Activated CD8-positive, alpha-beta T cell treated with anti-CD3 and anti-CD28 coated beads, Interleukin-2, amount 10 ng/mL, durations not matched to agents 7 days and 5 days (primary cell): ENCODE data around the gene MOV10L1. TPM values are rescaled to one million over a fixed set of nuclear protein-coding genes. Genes with fewer than 3 reads are reported as not detected.

ENCODE experiments used
- ATAC-seq: fragments of 150-1000 bp; cut with Tn5 transposase; one replicate; pipeline ENCODE4 v1.10.0; 2021; ENCODE audit warnings: moderate library complexity
- CTCF ChIA-PET: fragments of 350-600 bp; sonication (Branson Sonifier 250); formaldehyde crosslinking; loops from one replicate; lab custom pipeline; 2021; ENCODE audit warnings: antibody characterized with exemption; lab: Charles Lee
- POLR2A ChIA-PET: fragments of 350-600 bp; sonication (Branson Sonifier 250); formaldehyde crosslinking; loops from one replicate; lab custom pipeline; 2021; ENCODE audit warnings: antibody characterized with exemption; lab: Charles Lee
- DNase-seq: peaks from one replicate; pipeline ENCODE4 v3.0.0-alpha.2; 2020
- H3K27ac Mint-ChIP-seq: one replicate; pipeline ENCODE4 v1.8.0; 2021; ENCODE audit warnings: mild to moderate bottlenecking, mixed read lengths
- H3K27me3 Mint-ChIP-seq: one replicate; pipeline ENCODE4 v1.8.0; 2021; ENCODE audit warnings: low read depth, mixed read lengths
- H3K36me3 Mint-ChIP-seq: one replicate; pipeline ENCODE4 v1.8.0; 2021; ENCODE audit warnings: low read depth, mixed read lengths
- H3K4me1 Mint-ChIP-seq: one replicate; pipeline ENCODE4 v1.8.0; 2021; ENCODE audit warnings: low read depth, mixed read lengths
- H3K4me3 Mint-ChIP-seq: one replicate; pipeline ENCODE4 v1.8.0; 2021; ENCODE audit warnings: mild to moderate bottlenecking, mixed read lengths
- H3K9me3 Mint-ChIP-seq: one replicate; pipeline ENCODE4 v1.8.0; 2022; ENCODE audit warnings: mixed read lengths; ENCODE audit not compliant: insufficient read depth
- total RNA-seq, 2 experiments: library from RNA; stranded (reverse); gene quantifications; one replicate each; pipeline ENCODE4 v1.2.3, GENCODE V29; 2021

The MOV10L1 gene
- total RNA-seq, 2 experiments from 2014 or later, result not detected

- no peak for ATAC-seq
- no peak overlapping the region for H3K27ac Mint-ChIP-seq
- H3K27me3 Mint-ChIP-seq, result peaks cover 33% of the 10 kb centered on the region
- no peaks in the 10 kb centered on the region for H3K9me3 Mint-ChIP-seq
- no peak for DNase-seq
- H3K4me3 Mint-ChIP-seq, result no peak overlapping the region
- CTCF ChIA-PET, result interaction anchor here (0.7 kb wide), 1 partner anchor 118 kb away, joined by 3 read pairs; no protein-coding TSS in a partner anchor
- no peaks in the 10 kb centered on the region for H3K36me3 Mint-ChIP-seq
- POLR2A ChIA-PET, result interaction anchor here (1.0 kb wide), 1 partner anchor 10 kb away, joined by 4 read pairs; no protein-coding TSS in a partner anchor
- H3K4me1 Mint-ChIP-seq, result peaks cover 4% of the 10 kb centered on the region
Measured at GRCh38 chr22:50171965-50172421, 82.2 kb downstream of the MOV10L1 start.

GRCh38 chr22:50173311-50173982 is 83.6 kb downstream of the MOV10L1 start:
- Mint-ChIP-seq H3K36me3 (no peaks in the 10 kb centered on the region), H3K4me1 (peaks cover 4% of the 10 kb centered on the region), H3K27me3 (peaks cover 25% of the 10 kb centered on the region), H3K9me3 (no peaks in the 10 kb centered on the region), H3K27ac (no peak overlapping the region), H3K4me3 (no peak overlapping the region)
- POLR2A ChIA-PET, result interaction anchor here (1.3 kb wide), 1 partner anchor 17 kb away, joined by 4 read pairs; no protein-coding TSS in a partner anchor
- DNase-seq, result no peak
- CTCF ChIA-PET, result no interaction called here
- no peak for ATAC-seq

- CTCF ChIA-PET, result no interaction called here
- no peaks in the 10 kb centered on the region for H3K36me3 Mint-ChIP-seq
- H3K9me3 Mint-ChIP-seq, result no peaks in the 10 kb centered on the region
- H3K27ac Mint-ChIP-seq, result no peak overlapping the region
- no peak for DNase-seq
- POLR2A ChIA-PET, result interaction anchor here (1.3 kb wide), 1 partner anchor 16 kb away, joined by 4 read pairs; no protein-coding TSS in a partner anchor
- H3K27me3 Mint-ChIP-seq, result peaks cover 20% of the 10 kb centered on the region
- H3K4me1 Mint-ChIP-seq, result peaks cover 4% of the 10 kb centered on the region
- H3K4me3 Mint-ChIP-seq, result no peak overlapping the region
- ATAC-seq, result no peak
Measured at GRCh38 chr22:50173983-50174355, 84.2 kb downstream of the MOV10L1 start.

GRCh38 chr22:50174382-50175190 is 84.8 kb downstream of the MOV10L1 start:
- H3K4me3 Mint-ChIP-seq, result no peak overlapping the region
- peaks cover 3% of the 10 kb centered on the region for H3K4me1 Mint-ChIP-seq
- no peak overlapping the region for H3K27ac Mint-ChIP-seq
- CTCF ChIA-PET, result interaction anchor here (2.2 kb wide), 1 partner anchor 16 kb away, joined by 8 read pairs; no protein-coding TSS in a partner anchor
- peaks cover 16% of the 10 kb centered on the region for H3K27me3 Mint-ChIP-seq
- no peak for ATAC-seq
- POLR2A ChIA-PET, result no interaction called here
- no peaks in the 10 kb centered on the region for H3K36me3 Mint-ChIP-seq
- no peak for DNase-seq
- H3K9me3 Mint-ChIP-seq, result no peaks in the 10 kb centered on the region

GRCh38 chr22:50175191-50175461 is 85.3 kb downstream of the MOV10L1 start:
- no peak overlapping the region for H3K4me3 Mint-ChIP-seq
- H3K4me1 Mint-ChIP-seq, result peaks cover 7% of the 10 kb centered on the region
- H3K27me3 Mint-ChIP-seq, result peaks cover 14% of the 10 kb centered on the region
- ChIA-PET POLR2A (no interaction called here), CTCF (interaction anchor here (2.2 kb wide), 1 partner anchor 15 kb away, joined by 8 read pairs; no protein-coding TSS in a partner anchor)
- no peak overlapping the region for H3K27ac Mint-ChIP-seq
- ATAC-seq (no peak), DNase-seq (no peak)
- no peaks in the 10 kb centered on the region for H3K9me3 Mint-ChIP-seq
- no peaks in the 10 kb centered on the region for H3K36me3 Mint-ChIP-seq

- DNase-seq (no peak), ATAC-seq (no peak)
- Mint-ChIP-seq H3K4me1 (peaks cover 8% of the 10 kb centered on the region), H3K27ac (no peak overlapping the region), H3K9me3 (no peaks in the 10 kb centered on the region), H3K36me3 (no peaks in the 10 kb centered on the region), H3K4me3 (no peak overlapping the region), H3K27me3 (peaks cover 11% of the 10 kb centered on the region)
- ChIA-PET POLR2A (interaction anchor here (0.7 to 1.1 kb wide), 2 partner anchors 11 to 15 kb away, joined by 3 read pairs; no protein-coding TSS in a partner anchor), CTCF (interaction anchor here (2.2 kb wide), 1 partner anchor 14 kb away, joined by 8 read pairs; no protein-coding TSS in a partner anchor)
Measured at GRCh38 chr22:50175921-50176849, 86.4 kb downstream of the MOV10L1 start.

- CTCF ChIA-PET, result no interaction called here
- no peak overlapping the region for H3K27ac Mint-ChIP-seq
- DNase-seq, result no peak
Measured at GRCh38 chr22:50176850-50177536, 87.2 kb downstream of the MOV10L1 start.

GRCh38 chr22:50177537-50178470 is 88.0 kb downstream of the MOV10L1 start:
- no peaks in the 10 kb centered on the region for H3K36me3 Mint-ChIP-seq
- H3K27me3 Mint-ChIP-seq, result peaks cover 5% of the 10 kb centered on the region
- CTCF ChIA-PET, result no interaction called here
- no peaks in the 10 kb centered on the region for H3K9me3 Mint-ChIP-seq
- H3K4me3 Mint-ChIP-seq, result no peak overlapping the region
- DNase-seq (no peak), ATAC-seq (no peak)
- no peak overlapping the region for H3K27ac Mint-ChIP-seq
- POLR2A ChIA-PET, result no interaction called here
- H3K4me1 Mint-ChIP-seq, result peaks cover 8% of the 10 kb centered on the region

More at GRCh38 chr22:50176850-50177536, 87.2 kb downstream of the MOV10L1 start:
- POLR2A ChIA-PET, result interaction anchor here (0.7 kb wide), 1 partner anchor 10 kb away, joined by 3 read pairs; no protein-coding TSS in a partner anchor
- Mint-ChIP-seq H3K4me1 (peaks cover 8% of the 10 kb centered on the region), H3K36me3 (no peaks in the 10 kb centered on the region), H3K9me3 (no peaks in the 10 kb centered on the region), H3K4me3 (no peak overlapping the region), H3K27me3 (peaks cover 8% of the 10 kb centered on the region)
- no peak for ATAC-seq

- Mint-ChIP-seq H3K4me1 (peaks cover 8% of the 10 kb centered on the region), H3K27me3 (peaks cover 5% of the 10 kb centered on the region), H3K4me3 (no peak overlapping the region), H3K9me3 (no peaks in the 10 kb centered on the region), H3K36me3 (no peaks in the 10 kb centered on the region), H3K27ac (no peak overlapping the region)
- CTCF ChIA-PET, result no interaction called here
- ATAC-seq (no peak), DNase-seq (no peak)
- POLR2A ChIA-PET, result no interaction called here
Measured at GRCh38 chr22:50178471-50178864, 88.7 kb downstream of the MOV10L1 start.
